ENCODE results near the gene FAM168A.

Gene FAM168A

GRCh38 chr11:73426219-73426850, 171.6 kb downstream of the FAM168A start:
- no peak for DNase-seq (ENCODE audit: low read depth in 2 of 2)

GRCh38 chr11:73425108-73425507, 172.8 kb downstream of the FAM168A start:
- DNase-seq (ENCODE audit: low read depth in 2 of 2): no peak

GRCh38 chr11:73423506-73423905, 174.4 kb downstream of the FAM168A start:
- no peak for DNase-seq (ENCODE audit: low read depth in 2 of 2)

- DNase-seq (ENCODE audit: low read depth in 2 of 2): no peak
Observed at GRCh38 chr11:73422886-73423285, 175.0 kb downstream of the FAM168A start.

GRCh38 chr11:73420136-73420535, 177.8 kb downstream of the FAM168A start:
- no peak for DNase-seq (ENCODE audit: low read depth in 2 of 2)

GRCh38 chr11:73416786-73417185, 181.1 kb downstream of the FAM168A start:
- DNase-seq (ENCODE audit: low read depth in 2 of 2): no peak

- no peak for DNase-seq (ENCODE audit: low read depth in 2 of 2)
Observed at GRCh38 chr11:73415854-73416615, 181.9 kb downstream of the FAM168A start.

GRCh38 chr11:73414977-73415651, 182.8 kb downstream of the FAM168A start:
- no peak for DNase-seq (ENCODE audit: low read depth in 2 of 2)

- no peak for DNase-seq (ENCODE audit: low read depth in 2 of 2)
Observed at GRCh38 chr11:73413256-73413655, 184.7 kb downstream of the FAM168A start.

- no peak for DNase-seq (ENCODE audit: low read depth in 2 of 2)
Observed at GRCh38 chr11:73412308-73412707, 185.6 kb downstream of the FAM168A start.

- DNase-seq (ENCODE audit: low read depth in 2 of 2): no peak
Observed at GRCh38 chr11:73411031-73411430, 186.9 kb downstream of the FAM168A start.

GRCh38 chr11:73410627-73411026, 187.3 kb downstream of the FAM168A start:
- no peak for DNase-seq (ENCODE audit: low read depth in 2 of 2)

- DNase-seq (ENCODE audit: low read depth in 2 of 2): no peak
Observed at GRCh38 chr11:73409431-73409830, 188.5 kb downstream of the FAM168A start.

- DNase-seq (ENCODE audit: low read depth in 2 of 2): no peak
Observed at GRCh38 chr11:73406619-73407018, 191.3 kb downstream of the FAM168A start.

GRCh38 chr11:73406131-73406530, 191.8 kb downstream of the FAM168A start:
- DNase-seq (ENCODE audit: low read depth in 2 of 2): no peak

GRCh38 chr11:73405146-73405510, 192.8 kb downstream of the FAM168A start:
- DNase-seq (ENCODE audit: low read depth in 2 of 2): no peak

GRCh38 chr11:73404506-73405145, 193.3 kb downstream of the FAM168A start:
- no peak for DNase-seq (ENCODE audit: low read depth in 2 of 2)

GRCh38 chr11:73404048-73404447, 193.9 kb downstream of the FAM168A start:
- no peak for DNase-seq (ENCODE audit: low read depth in 2 of 2)

GRCh38 chr11:73403541-73403940, 194.4 kb downstream of the FAM168A start:
- no peak for DNase-seq (ENCODE audit: low read depth in 2 of 2)

- DNase-seq (ENCODE audit: low read depth in 2 of 2): no peak
Observed at GRCh38 chr11:73402834-73403185, 195.1 kb downstream of the FAM168A start.

- DNase-seq (ENCODE audit: low read depth in 2 of 2): no peak
Observed at GRCh38 chr11:73401924-73402833, 195.7 kb downstream of the FAM168A start.
